GM12864 (cell line): ENCODE results near the gene DMRTA2.
A peak's percentile ranks its signal among the peaks of the same experiment; 100 is the strongest.

Experiments
- DNase-seq: peaks from one replicate; pipeline ENCODE4 v3.0.0-alpha.2; 2011; ENCODE audit warnings: low read depth
- H3K4me3 ChIP-seq: 2 replicates; pipeline ENCODE4 v1.5.1; 2011; ENCODE audit warnings: mild to moderate bottlenecking, low read depth, low read length, control low read depth
- TF ChIP-seq, protein P1 (sequence below): IDR thresholded peaks from 2 replicates; pipeline ENCODE4 v1.5.1; 2011; ENCODE audit warnings: low read depth, mild to moderate bottlenecking, moderate library complexity, low read length, control low read depth, inconsistent platforms; ENCODE audit errors: missing control alignments

DMRTA2 gene

DNA sequence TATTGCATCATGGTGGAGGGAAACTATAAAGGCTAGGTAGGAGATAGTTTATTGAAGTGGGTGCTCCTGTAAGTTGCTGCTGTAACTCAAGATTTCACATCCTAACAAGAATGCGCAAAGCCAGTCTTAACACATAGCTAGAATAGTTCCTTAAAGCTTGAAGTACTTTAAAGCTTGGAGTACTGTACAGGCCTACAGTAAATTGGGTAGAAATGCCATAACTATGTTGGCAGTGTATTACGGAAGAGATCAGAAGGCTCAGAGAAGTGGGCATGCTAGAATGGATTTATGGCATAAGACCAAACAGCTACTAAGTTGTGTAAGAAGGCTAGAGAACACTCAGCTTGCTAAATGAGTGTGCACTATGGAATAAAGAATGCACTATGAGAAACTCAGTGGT is 44.5 kb downstream of the DMRTA2 start:
- no peak for DNase-seq
- H3K4me3 ChIP-seq = no peak overlapping the region
- TF ChIP-seq, protein P1, sequence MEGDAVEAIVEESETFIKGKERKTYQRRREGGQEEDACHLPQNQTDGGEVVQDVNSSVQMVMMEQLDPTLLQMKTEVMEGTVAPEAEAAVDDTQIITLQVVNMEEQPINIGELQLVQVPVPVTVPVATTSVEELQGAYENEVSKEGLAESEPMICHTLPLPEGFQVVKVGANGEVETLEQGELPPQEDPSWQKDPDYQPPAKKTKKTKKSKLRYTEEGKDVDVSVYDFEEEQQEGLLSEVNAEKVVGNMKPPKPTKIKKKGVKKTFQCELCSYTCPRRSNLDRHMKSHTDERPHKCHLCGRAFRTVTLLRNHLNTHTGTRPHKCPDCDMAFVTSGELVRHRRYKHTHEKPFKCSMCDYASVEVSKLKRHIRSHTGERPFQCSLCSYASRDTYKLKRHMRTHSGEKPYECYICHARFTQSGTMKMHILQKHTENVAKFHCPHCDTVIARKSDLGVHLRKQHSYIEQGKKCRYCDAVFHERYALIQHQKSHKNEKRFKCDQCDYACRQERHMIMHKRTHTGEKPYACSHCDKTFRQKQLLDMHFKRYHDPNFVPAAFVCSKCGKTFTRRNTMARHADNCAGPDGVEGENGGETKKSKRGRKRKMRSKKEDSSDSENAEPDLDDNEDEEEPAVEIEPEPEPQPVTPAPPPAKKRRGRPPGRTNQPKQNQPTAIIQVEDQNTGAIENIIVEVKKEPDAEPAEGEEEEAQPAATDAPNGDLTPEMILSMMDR = no peak

DNA sequence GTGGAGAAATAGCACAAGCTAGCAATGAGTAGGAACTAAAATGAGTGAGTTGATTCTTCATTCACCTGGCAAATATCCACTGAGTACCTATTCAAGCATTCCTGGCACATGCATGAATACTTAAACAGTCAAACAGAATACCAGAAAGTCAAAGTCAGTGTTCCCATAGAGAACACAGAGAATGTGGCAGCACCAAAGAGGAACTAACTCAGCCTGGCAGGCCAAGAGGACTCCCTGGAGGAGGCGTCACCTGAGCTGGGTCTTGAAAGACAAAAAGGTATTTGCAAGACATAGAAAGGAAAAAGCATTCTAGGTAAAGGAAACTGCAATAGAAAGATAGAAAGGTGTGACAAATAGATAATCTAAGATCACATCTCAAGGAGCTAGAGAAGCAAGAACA is 49.7 kb downstream of the DMRTA2 start:
- TF ChIP-seq, protein P1 = no peak
- no peak for DNase-seq
- no peak overlapping the region for H3K4me3 ChIP-seq

- DNase-seq = no peak
- TF ChIP-seq, protein P1 = no peak
- H3K4me3 ChIP-seq = no peak overlapping the region
These were observed 51.5 kb downstream of the DMRTA2 start for GRCh38 chr1:50371749-50372148.

DNA sequence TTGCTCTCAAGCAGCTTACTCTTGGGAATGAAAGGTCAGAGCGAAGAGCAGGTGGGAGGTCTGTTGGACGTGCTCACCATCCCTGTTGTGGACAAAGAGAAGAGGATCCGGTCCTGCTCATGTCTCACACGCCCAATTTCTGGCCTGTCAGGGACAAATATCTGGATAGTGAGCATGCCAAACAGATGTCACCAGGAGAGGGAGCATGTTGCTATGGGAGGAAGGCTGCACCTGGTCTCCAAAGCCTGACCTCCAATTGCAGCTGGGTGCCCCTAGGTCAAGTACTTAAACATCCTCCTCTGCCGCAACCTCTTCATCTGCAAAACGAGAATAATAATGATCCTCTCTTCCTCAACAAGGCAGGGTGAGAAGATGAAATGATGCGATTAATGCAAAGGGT is 53.4 kb downstream of the DMRTA2 start:
- TF ChIP-seq, protein P1 = peak; percentile 29
- H3K4me3 ChIP-seq = no peak overlapping the region
- DNase-seq = no peak

DNA sequence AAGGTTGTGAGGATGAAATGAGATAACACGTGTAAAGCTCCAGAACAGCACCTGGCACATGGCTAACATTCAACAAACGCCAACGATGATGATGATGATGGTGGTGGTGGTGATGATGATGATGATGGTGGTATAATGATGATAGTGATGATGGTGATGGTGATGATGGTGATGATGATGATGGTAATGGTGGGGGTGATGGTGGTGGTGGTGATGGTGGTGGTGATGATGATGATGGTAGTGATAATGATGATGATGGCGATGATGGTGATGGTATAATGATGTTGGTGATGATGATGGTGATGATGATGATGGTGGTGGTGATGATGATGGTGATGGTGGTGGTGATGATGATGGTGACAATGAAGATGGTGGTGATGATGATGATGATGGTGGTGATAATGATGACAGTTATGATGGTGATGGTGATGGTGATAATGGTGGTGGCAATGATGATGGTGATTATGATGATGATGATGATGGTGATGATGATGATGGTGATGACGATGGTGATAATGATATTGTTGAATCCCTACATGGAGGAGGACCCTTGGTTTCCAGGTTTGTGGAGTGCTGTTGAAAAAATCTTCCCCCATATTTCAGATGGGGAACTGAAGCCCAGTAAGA is 54.1 kb downstream of the DMRTA2 start:
- TF ChIP-seq, protein P1 = no peak
- DNase-seq = no peak
- no peak overlapping the region for H3K4me3 ChIP-seq

DNA sequence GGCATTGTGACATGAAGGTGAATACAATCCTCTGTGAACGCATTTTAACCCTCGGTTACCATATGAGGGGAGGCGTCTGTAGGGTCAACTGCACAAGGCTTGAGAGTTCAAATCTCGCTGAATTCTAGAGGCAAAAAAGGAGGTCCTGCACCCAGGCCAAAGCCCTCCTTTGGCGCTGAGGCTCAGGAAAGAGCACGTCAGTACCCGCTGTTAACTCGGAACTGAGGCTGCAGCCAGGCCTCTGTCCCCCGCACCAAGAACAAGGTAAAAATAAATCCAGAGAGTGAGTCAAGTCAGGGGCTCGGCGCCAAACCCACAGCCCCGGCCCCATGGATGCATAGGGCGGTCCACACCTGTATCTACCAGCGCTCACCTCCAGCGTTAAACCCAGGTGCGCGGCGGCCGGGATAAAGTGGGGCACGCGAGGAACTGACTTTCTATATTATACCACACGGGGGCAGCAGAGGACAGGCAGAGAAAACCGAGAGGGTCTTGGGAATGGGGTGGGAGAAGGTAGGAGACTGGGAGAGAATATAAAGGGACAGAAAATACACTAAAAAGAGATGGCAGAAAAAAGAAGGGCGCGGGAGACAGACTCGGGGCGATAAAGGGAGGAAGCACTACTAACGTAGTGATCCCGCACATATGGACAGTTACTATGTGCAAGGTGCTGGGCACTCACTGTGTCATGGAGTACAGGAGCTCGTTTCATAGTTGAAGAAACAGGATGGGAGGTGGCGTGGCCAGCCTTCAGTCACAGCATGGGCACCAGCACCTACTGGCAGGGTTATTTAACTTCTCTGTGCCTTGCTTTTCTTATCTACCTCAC is 54.9 kb downstream of the DMRTA2 start:
- H3K4me3 ChIP-seq = no peak overlapping the region
- TF ChIP-seq, protein P1 = peak; percentile 70
- no peak for DNase-seq
